Activated CD8-positive, alpha-beta memory T cell treated with anti-CD3 and anti-CD28 coated beads for 48 hours (primary cell): ENCODE data around the gene PITRM1.

Source experiments
- DNase-seq, 3 experiments: peaks; one replicate each; pipeline ENCODE4 v3.0.0-alpha.2; 2020; ENCODE audit warnings: low read depth in 2 of 3, low spot score in 2 of 3

Gene PITRM1

GRCh38 chr10:3139216-3139910 is 33.2 kb downstream of the PITRM1 start:
- no peak for DNase-seq

- no peak for DNase-seq
These were observed 34.4 kb downstream of the PITRM1 start for GRCh38 chr10:3137958-3138726.

GRCh38 chr10:3136763-3137611 is 35.6 kb downstream of the PITRM1 start:
- no peak for DNase-seq

GRCh38 chr10:3136336-3136735 is 36.2 kb downstream of the PITRM1 start:
- DNase-seq, result no peak

- no peak for DNase-seq
These were observed 37.6 kb downstream of the PITRM1 start for GRCh38 chr10:3135006-3135405.

- no peak for DNase-seq
These were observed 38.6 kb downstream of the PITRM1 start for GRCh38 chr10:3133948-3134347.

- DNase-seq, result no peak
These were observed 40.3 kb downstream of the PITRM1 start for GRCh38 chr10:3132036-3133025.

GRCh38 chr10:3131098-3131497 is 41.5 kb downstream of the PITRM1 start:
- DNase-seq, result no peak

GRCh38 chr10:3129581-3130340 is 42.8 kb downstream of the PITRM1 start:
- no peak for DNase-seq

- no peak for DNase-seq
These were observed 44.0 kb downstream of the PITRM1 start for GRCh38 chr10:3128379-3129130.

- no peak for DNase-seq
These were observed 44.7 kb downstream of the PITRM1 start for GRCh38 chr10:3127921-3128320.

GRCh38 chr10:3126741-3127346 is 45.7 kb downstream of the PITRM1 start:
- no peak for DNase-seq

- no peak for DNase-seq
These were observed 46.3 kb downstream of the PITRM1 start for GRCh38 chr10:3126249-3126648.

- DNase-seq, result no peak
These were observed 46.9 kb downstream of the PITRM1 start for GRCh38 chr10:3125527-3126170.

- no peak for DNase-seq
These were observed 48.0 kb downstream of the PITRM1 start for GRCh38 chr10:3124412-3125175.

- no peak for DNase-seq
These were observed 48.8 kb downstream of the PITRM1 start for GRCh38 chr10:3123571-3124411.
